CD4-positive, alpha-beta T cell treated with Interferon gamma for 1 hour (primary cell): ENCODE measurements around the gene ABCC1.

ENCODE experiments used
- DNase-seq: peaks from one replicate; pipeline ENCODE4 v3.0.0-alpha.2; 2020

Gene ABCC1

GRCh38 chr16:16051132-16051531 is 101.7 kb downstream of the ABCC1 start:
- DNase-seq = no peak

- no peak for DNase-seq
These were observed 103.5 kb downstream of the ABCC1 start for GRCh38 chr16:16052916-16053315.

GRCh38 chr16:16057102-16057501 is 107.7 kb downstream of the ABCC1 start:
- no peak for DNase-seq

GRCh38 chr16:16059160-16059559 is 109.7 kb downstream of the ABCC1 start:
- no peak for DNase-seq

GRCh38 chr16:16059895-16060590 is 110.6 kb downstream of the ABCC1 start:
- DNase-seq = no peak

GRCh38 chr16:16062023-16062937 is 112.9 kb downstream of the ABCC1 start:
- DNase-seq = peak; percentile 7

GRCh38 chr16:16063683-16064082 is 114.3 kb downstream of the ABCC1 start:
- DNase-seq = no peak

- no peak for DNase-seq
These were observed 115.5 kb downstream of the ABCC1 start for GRCh38 chr16:16064874-16065384.

- DNase-seq = no peak
These were observed 117.7 kb downstream of the ABCC1 start for GRCh38 chr16:16067127-16067526.

GRCh38 chr16:16071631-16072244 is 122.3 kb downstream of the ABCC1 start:
- no peak for DNase-seq

GRCh38 chr16:16073001-16073545 is 123.7 kb downstream of the ABCC1 start:
- no peak for DNase-seq

GRCh38 chr16:16073891-16074881 is 124.8 kb downstream of the ABCC1 start:
- DNase-seq = no peak

GRCh38 chr16:16075488-16076422 is 126.3 kb downstream of the ABCC1 start:
- peak; percentile 56 for DNase-seq

GRCh38 chr16:16076423-16076813 is 127.0 kb downstream of the ABCC1 start:
- DNase-seq = no peak

GRCh38 chr16:16080465-16081065 is 131.1 kb downstream of the ABCC1 start:
- DNase-seq = no peak

- DNase-seq = no peak
These were observed 131.7 kb downstream of the ABCC1 start for GRCh38 chr16:16081141-16081540.

GRCh38 chr16:16082255-16082654 is 132.8 kb downstream of the ABCC1 start:
- no peak for DNase-seq

GRCh38 chr16:16083421-16084156 is 134.2 kb downstream of the ABCC1 start:
- no peak for DNase-seq

- DNase-seq = no peak
These were observed 135.5 kb downstream of the ABCC1 start for GRCh38 chr16:16084874-16085273.
